Activated effector memory CD4-positive, alpha-beta T cell treated with Interleukin-2 at 50 U/mL for 16 hours (primary cell): ENCODE measurements around the gene BANF2.
"Not testable (repeated sequence)": the region's sequence is repeated elsewhere in the genome, so short reads cannot be mapped to it uniquely, and the experiment has no call there.

Experiments used
- DNase-seq: peaks from one replicate; pipeline ENCODE4 v3.0.0-alpha.2; 2020

The BANF2 gene

GRCh38 chr20:17767624-17768023 is 67.9 kb downstream of the BANF2 start:
- DNase-seq = no peak

- DNase-seq = no peak
These were observed 68.5 kb downstream of the BANF2 start for GRCh38 chr20:17768271-17768670.

GRCh38 chr20:17769716-17770115 is 70.0 kb downstream of the BANF2 start:
- not testable (repeated sequence) for DNase-seq

- DNase-seq = no peak
These were observed 71.6 kb downstream of the BANF2 start for GRCh38 chr20:17771206-17772004.

- DNase-seq = no peak
These were observed 72.2 kb downstream of the BANF2 start for GRCh38 chr20:17772005-17772343.

- no peak for DNase-seq
These were observed 73.9 kb downstream of the BANF2 start for GRCh38 chr20:17773619-17774018.

GRCh38 chr20:17775600-17775999 is 75.8 kb downstream of the BANF2 start:
- no peak for DNase-seq

- no peak for DNase-seq
These were observed 76.8 kb downstream of the BANF2 start for GRCh38 chr20:17776551-17776950.

GRCh38 chr20:17779011-17779410 is 79.2 kb downstream of the BANF2 start:
- not testable (repeated sequence) for DNase-seq

- DNase-seq = no peak
These were observed 83.0 kb downstream of the BANF2 start for GRCh38 chr20:17782768-17783167.

GRCh38 chr20:17783671-17784070 is 83.9 kb downstream of the BANF2 start:
- no peak for DNase-seq

GRCh38 chr20:17785007-17785406 is 85.2 kb downstream of the BANF2 start:
- DNase-seq = no peak
